GM19035 (cell line): Measurements from ENCODE around the gene KLF11.
"Not testable (repeated sequence)": the region's sequence is repeated elsewhere in the genome, so short reads cannot be mapped to it uniquely, and the experiment has no call there.

Experiments used
- ATAC-seq: cut with Tn5 transposase; IDR thresholded peaks from one replicate; pipeline ENCODE4 v1.9.1; 2021; ENCODE audit not compliant: unreplicated experiment

KLF11 gene

DNA sequence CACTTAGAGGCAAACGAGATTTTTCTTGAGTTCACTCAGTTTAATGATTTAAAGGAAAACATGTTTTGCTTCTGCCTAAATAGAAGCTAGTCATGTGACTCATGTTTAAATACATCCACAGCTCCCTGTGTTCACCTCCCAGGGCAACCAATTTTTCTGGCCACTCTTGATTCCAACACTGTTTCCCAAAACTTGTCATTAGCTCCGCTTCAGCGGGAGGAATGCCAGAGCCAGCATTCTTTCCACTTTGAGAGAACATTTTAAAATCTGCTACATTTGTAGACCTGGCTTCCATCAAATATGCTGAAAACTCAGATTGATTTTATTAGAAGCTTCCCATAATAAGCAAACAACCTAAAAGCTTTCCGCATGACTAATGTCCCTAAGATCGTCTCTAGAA is 39.7 kb downstream of the KLF11 start:
- ATAC-seq = no peak

GRCh38 chr2:10083692-10084211 is 40.4 kb downstream of the KLF11 start:
- ATAC-seq = peak; percentile 34

DNA sequence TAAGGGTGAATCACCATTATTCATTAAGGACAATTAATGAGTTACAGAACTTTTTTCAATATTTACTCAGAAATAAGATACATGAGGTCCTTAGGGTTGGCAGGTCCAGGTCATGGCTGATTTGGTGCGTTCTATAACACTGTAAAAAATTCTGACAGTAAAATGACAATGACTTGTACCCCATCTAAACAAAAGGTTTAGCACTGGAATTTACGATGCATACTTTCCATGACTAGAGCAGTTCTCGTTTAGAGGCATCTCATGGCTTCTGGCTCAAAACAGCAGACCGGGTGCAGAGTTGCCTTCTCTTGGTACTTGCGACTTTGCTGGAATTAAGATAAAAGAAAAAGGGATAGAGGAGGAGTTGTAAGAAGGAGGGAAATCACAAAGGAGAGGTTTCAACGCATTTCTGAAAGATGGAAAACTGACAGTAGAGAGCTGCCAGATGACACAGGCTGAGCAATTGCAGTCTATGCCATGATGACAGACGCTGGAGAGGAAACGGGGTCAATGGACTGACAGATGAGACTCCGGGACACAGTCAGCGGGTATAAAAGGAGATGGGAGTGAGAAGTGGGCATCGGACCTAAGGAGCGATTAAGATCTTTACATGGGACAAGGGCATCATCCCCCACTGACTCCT is 41.0 kb downstream of the KLF11 start:
- ATAC-seq = no peak

- ATAC-seq = no peak
Measured at GRCh38 chr2:10085043-10085667, 41.8 kb downstream of the KLF11 start.

- no peak for ATAC-seq
Measured at GRCh38 chr2:10085668-10086059, 42.3 kb downstream of the KLF11 start.

DNA sequence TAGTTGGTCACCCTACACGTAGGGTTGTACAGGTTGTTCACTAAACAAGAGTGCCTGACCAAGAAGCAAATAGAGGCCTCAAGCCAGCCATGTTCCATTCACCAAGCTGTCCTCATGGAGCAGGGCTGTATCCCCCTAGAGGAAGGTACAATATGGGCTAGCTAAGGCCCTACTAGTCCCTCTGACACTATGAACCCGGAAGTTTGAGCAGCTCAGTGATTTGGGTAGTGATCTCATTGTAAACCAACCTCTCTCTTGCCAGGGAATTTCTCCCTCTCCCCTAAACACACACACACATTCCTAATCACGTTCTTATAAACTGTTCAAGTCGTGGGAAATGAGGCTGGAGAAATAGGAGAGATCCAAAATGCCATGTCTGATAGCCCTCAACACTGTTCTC is 43.6 kb downstream of the KLF11 start:
- ATAC-seq = no peak

DNA sequence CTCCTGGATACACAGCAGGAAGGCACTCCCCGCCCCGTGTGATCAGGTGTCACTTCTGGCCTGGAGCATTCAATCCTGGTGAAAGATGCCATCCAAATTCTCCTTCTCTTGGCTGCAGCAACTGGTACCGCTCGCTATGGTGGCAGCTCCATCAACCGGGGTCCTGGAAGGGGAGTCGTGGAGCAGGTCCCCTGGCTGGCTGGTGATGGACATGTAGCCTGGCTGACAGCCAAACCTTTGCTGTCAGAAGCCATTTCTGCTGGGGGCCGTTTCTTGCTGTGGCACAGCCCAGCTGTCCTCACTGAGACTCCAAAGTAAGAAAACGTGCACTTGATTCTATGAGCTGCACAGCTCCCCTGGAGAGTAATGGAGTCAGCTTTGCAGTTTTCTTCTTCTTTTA is 44.0 kb downstream of the KLF11 start:
- ATAC-seq = no peak

GRCh38 chr2:10089565-10090190 is 46.3 kb downstream of the KLF11 start:
- ATAC-seq = no peak

GRCh38 chr2:10091182-10091888 is 48.0 kb downstream of the KLF11 start:
- ATAC-seq = peak; percentile 46

- not testable (repeated sequence) for ATAC-seq
Measured at GRCh38 chr2:10091889-10092244, 48.5 kb downstream of the KLF11 start.

DNA sequence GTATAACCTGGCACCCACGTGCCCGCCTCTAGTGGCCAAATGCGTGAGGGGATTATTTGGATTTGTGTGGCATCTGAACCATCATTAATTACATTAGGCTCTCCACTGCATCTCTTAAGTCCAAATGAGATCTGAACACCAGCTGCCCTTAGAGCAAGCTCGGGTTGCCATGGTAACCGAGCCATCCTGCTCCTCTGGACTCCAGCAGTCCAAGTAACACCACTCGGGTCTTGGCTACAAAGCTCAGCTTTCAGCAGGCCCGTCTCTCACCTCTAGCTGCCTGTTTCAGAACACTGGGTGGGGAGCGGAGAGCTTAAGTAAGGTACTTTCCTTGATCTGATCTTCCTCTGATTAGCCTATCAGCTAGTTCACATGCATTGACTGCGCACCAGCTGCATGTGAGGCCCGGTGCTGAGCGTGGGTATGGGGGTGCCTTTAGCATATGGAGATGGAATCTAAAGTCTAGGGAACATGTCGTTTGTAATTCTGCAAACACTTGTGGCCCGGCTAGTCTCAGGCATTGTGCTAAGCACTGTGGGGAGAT is 51.0 kb downstream of the KLF11 start:
- no peak for ATAC-seq

DNA sequence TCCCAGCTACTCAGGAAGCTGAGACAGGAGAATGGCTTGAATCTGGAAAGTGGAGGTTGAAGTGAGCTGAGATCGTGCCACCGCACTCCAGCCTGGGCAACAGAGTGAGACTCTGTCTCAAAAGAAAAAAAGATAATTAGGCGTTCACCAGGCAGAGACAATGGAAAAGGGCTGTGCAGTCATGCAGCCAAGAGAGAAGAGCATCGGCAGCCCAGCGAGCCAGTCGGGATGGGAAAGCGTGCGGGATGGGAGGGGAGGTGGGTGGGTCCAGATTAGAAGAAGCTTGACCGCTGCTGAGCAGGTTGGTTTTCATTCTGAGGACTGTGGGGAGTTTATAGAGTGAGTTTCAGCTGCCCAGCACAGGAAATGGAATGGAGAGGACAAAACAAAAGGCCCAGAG is 51.8 kb downstream of the KLF11 start:
- no peak for ATAC-seq

GRCh38 chr2:10096641-10097040 is 53.3 kb downstream of the KLF11 start:
- no peak for ATAC-seq

DNA sequence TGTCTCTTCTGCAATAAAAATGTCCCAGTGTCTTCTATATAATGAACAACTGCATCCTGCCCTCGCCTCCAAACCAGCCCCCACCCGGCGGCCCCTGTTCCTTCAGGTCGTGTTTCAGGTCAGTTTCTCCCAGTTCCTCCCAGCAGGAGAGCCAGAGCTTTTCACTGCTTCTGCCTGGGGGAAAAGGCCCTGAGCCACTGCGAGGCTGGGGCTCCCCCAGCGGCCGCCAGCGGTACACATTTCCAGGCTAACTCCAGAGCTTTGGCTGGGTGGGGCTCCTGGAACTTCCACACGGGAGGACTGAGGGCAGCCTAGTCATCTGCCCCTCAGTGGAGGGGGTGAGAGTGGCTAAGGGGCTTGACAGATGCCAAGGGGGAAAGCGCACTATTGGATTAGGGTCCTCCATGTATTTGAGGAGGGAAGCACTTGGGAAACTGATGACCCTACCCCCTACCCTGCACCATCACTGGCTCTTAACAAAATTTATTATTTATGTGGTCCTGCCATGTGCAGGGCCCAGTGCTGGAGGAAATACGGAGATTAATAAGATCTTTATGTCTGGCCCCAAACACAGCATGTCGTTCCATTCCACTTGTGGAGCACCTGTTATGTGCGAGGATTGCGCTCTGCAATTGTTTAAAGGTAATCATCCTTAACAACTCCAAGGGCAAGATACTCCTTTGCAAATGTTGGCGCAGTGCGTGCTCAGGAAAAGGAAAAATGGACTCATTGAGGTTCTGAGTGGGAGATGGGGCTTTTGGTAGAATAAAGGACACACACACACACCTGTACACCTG is 54.2 kb downstream of the KLF11 start:
- peak; percentile 53 for ATAC-seq

GRCh38 chr2:10101491-10101890 is 58.1 kb downstream of the KLF11 start:
- ATAC-seq = no peak

DNA sequence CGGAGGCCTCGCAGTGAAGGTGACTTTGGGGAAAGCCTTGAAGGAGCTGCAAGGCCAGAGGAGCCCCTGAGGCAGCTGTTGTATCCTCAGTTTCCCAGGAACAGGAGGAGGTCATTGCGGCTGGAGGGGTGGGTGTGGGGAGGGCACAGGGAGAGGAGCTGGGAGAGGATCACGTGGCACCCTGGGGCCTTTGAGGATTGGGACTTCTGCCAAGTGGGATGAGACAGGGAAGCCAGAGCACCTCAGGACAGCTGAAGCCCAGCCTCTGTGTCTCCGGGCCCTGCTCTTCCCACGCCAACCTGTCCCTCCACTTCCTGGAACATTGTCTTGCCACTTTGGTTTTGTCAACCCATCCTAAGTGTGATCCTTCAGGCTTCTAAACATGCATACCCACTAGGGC is 59.8 kb downstream of the KLF11 start:
- ATAC-seq = no peak
